NCI-H2107 treated with DMSO at 0.1 percent for 48 hours (cell line): ENCODE measurements around the gene MAPK10.

ENCODE experiments used
- DNase-seq: peaks from one replicate; lab custom pipeline; 2025; ENCODE audit not compliant: unreplicated experiment; lab: John Stamatoyannopoulos, UW

Gene MAPK10

GRCh38 chr4:86359944-86360478, at the start of gene MAPK10:
TSS of gene MAPK10 (minus strand) at chr4:86360053.
- peak; percentile 51 for DNase-seq

DNA sequence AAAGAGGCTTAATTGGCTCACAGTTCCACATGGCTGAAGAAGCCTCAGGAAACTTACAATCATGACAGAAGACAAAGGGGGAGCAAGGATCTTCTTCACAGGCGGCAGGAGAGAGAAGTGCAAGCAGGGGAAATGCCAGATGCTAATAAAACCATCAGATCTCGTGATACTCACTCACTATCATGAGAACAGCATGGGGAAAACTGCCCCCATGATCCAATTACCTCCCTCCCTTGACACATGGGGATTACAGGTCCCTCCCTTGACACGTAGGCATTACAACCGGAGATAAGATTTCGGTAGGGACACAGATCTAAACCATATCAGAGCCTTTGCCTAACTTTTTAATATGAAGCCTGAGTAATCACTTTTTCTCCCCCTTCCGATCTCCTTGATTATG, 43.7 kb upstream of the MAPK10 start:
- DNase-seq = no peak

GRCh38 chr4:86401826-86402225, 42.0 kb upstream of the MAPK10 start:
- no peak for DNase-seq

GRCh38 chr4:86400216-86400615, 40.4 kb upstream of the MAPK10 start:
- DNase-seq = no peak

- no peak for DNase-seq
Observed at GRCh38 chr4:86398187-86398586, 38.3 kb upstream of the MAPK10 start.

DNA sequence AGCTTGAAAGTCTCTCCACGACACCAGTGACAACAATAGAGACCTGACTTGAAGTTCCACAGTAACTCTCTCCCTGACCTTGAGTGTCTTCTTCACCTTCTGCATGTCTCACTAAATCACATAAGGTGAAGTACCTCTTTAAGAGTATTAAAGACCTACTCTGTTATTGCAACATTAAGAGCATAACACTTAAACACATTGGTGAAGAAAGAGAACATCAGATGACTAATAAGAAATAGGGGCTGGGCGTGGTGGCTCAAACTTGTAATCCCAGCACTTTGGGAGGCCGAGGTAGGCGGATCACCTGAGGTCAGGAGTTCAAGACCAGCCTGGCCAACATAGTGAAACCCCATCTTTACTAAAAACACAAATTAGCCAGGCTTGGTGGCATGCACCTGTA, 33.9 kb upstream of the MAPK10 start:
- no peak for DNase-seq

DNA sequence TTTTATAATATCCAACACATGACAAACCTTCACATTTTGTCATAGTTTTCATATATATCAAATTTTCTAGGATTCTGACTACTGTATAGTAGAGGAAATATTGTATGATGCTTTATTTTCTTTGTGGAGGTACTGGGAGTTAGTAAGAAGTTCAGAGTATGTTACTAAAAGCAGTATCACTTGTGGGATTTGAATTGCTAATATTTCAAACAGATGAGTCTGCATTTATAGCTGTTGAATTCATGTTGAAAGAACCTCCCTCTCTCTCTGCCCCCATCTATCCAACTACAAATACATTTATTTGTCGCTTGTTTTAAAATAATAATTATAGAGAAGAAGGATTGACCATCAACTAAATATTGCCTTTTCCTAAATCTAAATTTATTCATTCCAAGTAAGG, 29.8 kb upstream of the MAPK10 start:
- no peak for DNase-seq

- no peak for DNase-seq
Observed at GRCh38 chr4:86388252-86388651, 28.4 kb upstream of the MAPK10 start.

DNA sequence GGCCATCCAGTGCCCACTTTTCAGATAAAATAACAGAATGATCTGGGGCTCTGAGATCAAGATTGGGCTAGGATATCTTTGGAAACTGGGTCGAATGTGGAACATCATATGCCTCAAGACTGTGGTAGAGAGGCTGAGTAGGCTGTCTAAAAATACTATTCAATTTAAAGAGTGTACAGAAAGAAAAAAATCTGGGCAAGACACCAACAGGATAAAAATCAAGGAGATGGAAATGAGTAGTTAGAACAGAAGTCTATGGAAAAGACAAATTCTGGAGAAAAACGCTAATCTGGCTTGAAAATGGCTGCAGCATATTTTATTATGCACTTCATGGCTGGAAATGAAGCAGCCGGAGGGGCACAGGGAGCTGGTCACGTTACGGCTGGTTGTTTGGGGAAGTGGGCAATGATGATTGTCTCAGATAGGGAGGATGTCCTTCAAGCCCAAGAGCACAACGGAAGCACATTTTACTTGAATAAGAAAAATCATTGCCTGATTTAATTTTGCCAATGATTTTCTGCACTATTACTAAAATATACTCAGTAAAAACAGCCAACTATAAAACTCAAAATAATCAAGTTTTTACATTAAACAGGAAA, 27.1 kb upstream of the MAPK10 start:
- no peak for DNase-seq

DNA sequence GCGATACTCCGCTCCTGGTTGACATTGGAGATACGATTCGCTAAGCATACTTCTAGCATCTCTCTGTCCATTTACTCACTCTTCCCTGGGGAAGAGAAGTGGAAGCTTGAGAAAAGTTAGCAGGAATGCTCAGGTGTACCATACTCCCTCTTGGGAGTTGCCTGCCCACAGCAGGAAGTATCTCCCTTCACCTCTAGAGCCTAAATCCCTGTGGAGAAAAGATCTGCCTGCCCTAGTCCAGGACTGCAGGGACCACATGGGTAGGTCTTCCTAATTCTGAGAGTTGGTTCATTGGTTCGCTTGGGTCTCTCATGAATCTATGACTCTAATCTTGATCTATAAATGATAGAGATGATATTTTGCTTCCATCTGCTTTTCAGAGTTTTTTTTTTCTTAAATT, 26.3 kb upstream of the MAPK10 start:
- no peak for DNase-seq

DNA sequence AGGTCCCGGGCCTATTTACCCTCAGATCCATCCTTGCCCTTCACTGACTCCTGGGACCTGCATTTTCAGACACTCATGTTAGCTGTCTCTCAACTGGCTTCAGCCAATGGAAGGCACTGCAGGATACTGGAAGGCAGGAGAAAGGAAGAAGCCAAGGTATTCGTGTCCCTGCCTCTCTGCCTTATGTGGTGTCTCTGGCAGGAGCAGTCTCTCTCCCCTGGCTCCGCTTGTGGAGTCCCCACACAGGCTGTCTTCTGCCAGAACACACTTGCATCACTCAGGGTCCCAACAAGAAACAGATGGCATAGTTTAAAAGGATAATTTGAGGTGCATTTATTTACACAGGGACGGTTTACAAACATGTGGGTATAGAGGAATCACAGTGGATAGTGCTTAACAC, 21.6 kb upstream of the MAPK10 start:
- no peak for DNase-seq

DNA sequence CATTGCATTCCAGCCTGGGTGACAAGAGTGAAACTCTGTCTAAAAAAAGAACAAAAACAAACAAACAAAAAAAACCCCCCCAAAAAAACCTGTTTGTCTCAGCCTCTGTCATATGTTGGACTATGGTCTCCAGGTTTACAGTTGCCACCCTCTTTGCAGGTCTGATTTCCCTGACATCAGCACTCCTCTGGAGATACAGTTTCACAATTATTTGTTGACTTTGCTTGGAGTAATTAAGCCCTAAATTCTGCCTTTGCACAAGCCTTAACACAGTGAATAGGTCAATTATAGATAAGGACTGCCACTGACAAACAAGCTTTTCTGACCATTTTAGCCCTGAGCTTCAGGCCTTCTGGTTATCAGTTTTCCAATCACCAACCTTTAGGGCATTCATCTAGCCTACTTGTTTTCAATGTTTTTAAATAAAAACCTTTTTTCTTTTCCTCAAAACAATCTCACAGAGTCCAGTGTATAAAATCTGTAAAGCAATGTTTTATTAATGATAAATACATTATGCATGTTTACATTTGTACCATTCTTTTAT, 20.4 kb upstream of the MAPK10 start:
- no peak for DNase-seq

DNA sequence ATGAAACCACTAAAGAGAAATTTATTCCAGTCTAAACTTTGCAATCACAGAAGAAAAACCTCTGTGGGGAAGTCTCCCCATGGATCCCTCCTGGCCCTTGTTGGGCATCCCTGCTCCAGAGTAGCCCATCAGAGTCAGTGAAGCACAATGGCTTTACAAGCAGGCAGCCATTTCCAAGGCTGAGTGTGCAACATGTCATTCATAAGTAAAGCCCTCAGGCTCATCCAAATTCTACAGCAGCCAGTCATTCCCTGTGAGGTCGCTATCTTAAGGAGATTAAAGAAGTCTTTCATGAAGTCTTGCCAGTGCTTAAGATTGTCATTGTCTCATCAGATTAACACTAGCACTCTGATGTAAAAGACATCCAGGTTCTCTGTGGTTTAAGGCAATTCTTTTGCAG, 17.0 kb upstream of the MAPK10 start:
- DNase-seq = no peak

DNA sequence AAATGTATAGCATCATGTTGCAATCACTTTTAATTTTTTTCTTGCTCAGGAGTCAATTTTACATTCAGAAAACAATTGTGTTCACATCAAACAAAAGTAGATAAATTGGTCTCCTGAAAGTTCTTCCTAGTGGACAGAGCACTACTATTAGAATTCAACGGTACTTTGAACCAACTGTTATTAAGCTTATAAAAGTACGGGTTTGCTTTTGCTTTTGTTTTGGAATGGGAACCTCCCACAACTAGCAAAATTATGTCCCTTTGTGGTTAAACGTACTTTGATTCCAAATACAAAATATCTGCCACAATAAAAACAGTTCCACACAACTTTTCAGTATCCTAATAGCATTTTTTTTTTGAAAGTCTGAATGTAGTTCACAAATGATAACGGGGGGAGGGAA, 8.6 kb upstream of the MAPK10 start:
- no peak for DNase-seq

DNA sequence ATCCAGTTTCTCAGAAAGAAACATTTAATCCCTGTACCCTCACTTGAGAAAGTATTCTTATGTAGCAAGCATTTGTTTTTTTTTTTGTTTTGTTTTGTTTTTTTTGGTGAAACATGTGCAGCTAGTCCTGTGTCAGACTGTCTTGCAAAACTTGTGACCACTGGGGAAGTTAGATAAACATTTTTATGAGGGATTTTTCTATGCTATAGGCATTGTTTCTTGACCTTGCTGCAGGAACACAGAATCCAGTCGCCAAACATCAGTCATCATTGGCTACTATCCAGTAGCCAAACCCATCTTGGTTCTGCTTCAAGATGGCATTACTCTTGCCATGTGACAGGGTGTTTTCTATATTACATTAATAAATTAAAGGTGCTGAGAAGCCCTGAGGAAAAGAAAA, 7.7 kb upstream of the MAPK10 start:
- DNase-seq = no peak

GRCh38 chr4:86366920-86367319, 7.1 kb upstream of the MAPK10 start:
- DNase-seq = no peak

DNA sequence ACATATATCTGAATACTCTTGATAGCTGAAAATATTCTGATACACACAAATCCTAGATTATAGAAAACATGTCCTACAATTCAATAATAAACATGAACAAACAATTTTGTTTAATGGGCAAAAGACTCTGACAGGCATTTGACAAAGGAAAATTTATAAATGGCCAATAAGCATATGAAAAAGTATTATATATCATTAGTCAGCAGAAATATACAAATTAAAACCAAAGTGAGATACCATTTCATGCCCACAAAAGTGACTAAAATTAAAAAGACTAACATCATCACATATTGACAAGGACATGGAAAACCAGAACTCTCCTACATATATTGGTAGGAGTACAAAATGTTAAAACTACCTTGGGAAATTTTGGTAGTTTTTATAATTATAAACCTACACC, 2.7 kb upstream of the MAPK10 start:
- DNase-seq = no peak

GRCh38 chr4:86358257-86358656, 1.6 kb downstream of the MAPK10 start:
- DNase-seq = peak; percentile 8

DNA sequence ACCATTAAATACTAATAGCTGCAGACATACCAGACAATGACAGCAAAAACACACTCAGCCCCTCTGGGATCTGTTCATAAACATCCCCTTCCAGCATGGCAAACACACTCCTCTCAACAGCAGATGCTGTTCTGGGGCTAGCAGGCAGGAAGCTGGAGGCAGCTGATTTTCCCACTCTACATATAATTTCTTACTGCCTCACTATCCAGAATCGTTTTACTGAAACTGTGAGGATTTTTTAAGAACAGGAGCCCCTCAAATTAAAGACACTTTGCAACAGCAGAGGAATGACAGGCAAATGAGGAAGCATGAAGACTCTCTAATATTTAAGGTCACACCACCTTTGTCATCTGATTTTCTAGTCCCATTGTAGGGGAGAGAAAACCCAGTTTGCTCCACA, 2.2 kb downstream of the MAPK10 start:
- DNase-seq = peak; percentile 13

GRCh38 chr4:86356425-86357210, 3.2 kb downstream of the MAPK10 start:
- DNase-seq = no peak

GRCh38 chr4:86354390-86354789, 5.5 kb downstream of the MAPK10 start:
- no peak for DNase-seq

- no peak for DNase-seq
Observed at GRCh38 chr4:86346320-86346719, 13.5 kb downstream of the MAPK10 start.
